ENCODE results near the gene SLC25A38.

- TF ChIP-seq POLR2A (IDR thresholded peaks at IDR 0.05), result no peak
- TF ChIP-seq, protein P1, sequence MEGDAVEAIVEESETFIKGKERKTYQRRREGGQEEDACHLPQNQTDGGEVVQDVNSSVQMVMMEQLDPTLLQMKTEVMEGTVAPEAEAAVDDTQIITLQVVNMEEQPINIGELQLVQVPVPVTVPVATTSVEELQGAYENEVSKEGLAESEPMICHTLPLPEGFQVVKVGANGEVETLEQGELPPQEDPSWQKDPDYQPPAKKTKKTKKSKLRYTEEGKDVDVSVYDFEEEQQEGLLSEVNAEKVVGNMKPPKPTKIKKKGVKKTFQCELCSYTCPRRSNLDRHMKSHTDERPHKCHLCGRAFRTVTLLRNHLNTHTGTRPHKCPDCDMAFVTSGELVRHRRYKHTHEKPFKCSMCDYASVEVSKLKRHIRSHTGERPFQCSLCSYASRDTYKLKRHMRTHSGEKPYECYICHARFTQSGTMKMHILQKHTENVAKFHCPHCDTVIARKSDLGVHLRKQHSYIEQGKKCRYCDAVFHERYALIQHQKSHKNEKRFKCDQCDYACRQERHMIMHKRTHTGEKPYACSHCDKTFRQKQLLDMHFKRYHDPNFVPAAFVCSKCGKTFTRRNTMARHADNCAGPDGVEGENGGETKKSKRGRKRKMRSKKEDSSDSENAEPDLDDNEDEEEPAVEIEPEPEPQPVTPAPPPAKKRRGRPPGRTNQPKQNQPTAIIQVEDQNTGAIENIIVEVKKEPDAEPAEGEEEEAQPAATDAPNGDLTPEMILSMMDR (IDR thresholded peaks at IDR 0.05), result no peak
These were observed 4.0 kb upstream of the SLC25A38 start for GRCh38 chr3:39378957-39379777.
